ENCODE data around the gene SPEG.

SPEG gene

DNA sequence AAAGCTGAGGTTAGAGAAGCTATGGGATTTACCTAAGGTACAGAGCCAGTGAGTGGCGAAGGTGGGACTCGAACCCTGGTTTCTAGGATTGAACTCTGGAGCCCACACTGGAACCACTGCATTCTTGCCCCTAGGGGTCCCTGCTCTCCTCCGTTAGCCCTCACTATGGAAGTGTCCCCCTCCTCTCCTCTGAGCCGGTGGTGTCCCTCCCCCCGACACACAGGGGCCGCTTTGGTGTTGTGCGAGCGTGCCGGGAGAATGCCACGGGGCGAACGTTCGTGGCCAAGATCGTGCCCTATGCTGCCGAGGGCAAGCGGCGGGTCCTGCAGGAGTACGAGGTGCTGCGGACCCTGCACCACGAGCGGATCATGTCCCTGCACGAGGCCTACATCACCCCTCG is 55.5 kb downstream of the SPEG start:
- TF ChIP-seq CSRNP3 (CRISPR knock-in tag; IDR thresholded peaks at IDR 0.05) (no peak), TSHZ2 (CRISPR knock-in tag; IDR thresholded peaks at IDR 0.05) (no peak), CSDC2 (CRISPR knock-in tag; IDR thresholded peaks at IDR 0.05) (no peak), SNAI2 (CRISPR knock-in tag; IDR thresholded peaks at IDR 0.05) (no peak), ARNTL (CRISPR knock-in tag; IDR thresholded peaks at IDR 0.05; ENCODE audit: borderline replicate concordance, low read depth) (no peak), ZNF565 (CRISPR knock-in tag; conservative IDR thresholded peaks at IDR 0.05; ENCODE audit: low read depth) (no peak), ZNF70 (CRISPR knock-in tag; IDR thresholded peaks at IDR 0.05) (no peak), ZFP3 (CRISPR knock-in tag; IDR thresholded peaks at IDR 0.05) (no peak), PPARA (CRISPR knock-in tag; IDR thresholded peaks at IDR 0.05; ENCODE audit: borderline replicate concordance) (no peak), ISL1 (CRISPR knock-in tag; IDR thresholded peaks at IDR 0.05) (no peak), OSR1 (CRISPR knock-in tag; IDR thresholded peaks at IDR 0.05) (no peak), PATZ1 (CRISPR knock-in tag; IDR thresholded peaks at IDR 0.05; ENCODE audit: borderline replicate concordance) (no peak), ZNF8 (CRISPR knock-in tag; IDR thresholded peaks at IDR 0.05) (no peak), ESRRG (CRISPR knock-in tag; IDR thresholded peaks at IDR 0.05) (no peak), ZC3H10 (CRISPR knock-in tag; IDR thresholded peaks at IDR 0.05) (no peak), ZFP30 (CRISPR knock-in tag; IDR thresholded peaks at IDR 0.05) (no peak), BACH2 (CRISPR knock-in tag; IDR thresholded peaks at IDR 0.05; ENCODE audit: borderline replicate concordance) (no peak), RARB (CRISPR knock-in tag; IDR thresholded peaks at IDR 0.05) (no peak)
- TF ChIP-seq, protein P1, sequence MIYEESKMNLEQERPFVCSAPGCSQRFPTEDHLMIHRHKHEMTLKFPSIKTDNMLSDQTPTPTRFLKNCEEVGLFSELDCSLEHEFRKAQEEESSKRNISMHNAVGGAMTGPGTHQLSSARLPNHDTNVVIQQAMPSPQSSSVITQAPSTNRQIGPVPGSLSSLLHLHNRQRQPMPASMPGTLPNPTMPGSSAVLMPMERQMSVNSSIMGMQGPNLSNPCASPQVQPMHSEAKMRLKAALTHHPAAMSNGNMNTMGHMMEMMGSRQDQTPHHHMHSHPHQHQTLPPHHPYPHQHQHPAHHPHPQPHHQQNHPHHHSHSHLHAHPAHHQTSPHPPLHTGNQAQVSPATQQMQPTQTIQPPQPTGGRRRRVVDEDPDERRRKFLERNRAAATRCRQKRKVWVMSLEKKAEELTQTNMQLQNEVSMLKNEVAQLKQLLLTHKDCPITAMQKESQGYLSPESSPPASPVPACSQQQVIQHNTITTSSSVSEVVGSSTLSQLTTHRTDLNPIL (CRISPR knock-in tag; IDR thresholded peaks at IDR 0.05; ENCODE audit: low read depth) = no peak
- no peak for ATAC-seq

DNA sequence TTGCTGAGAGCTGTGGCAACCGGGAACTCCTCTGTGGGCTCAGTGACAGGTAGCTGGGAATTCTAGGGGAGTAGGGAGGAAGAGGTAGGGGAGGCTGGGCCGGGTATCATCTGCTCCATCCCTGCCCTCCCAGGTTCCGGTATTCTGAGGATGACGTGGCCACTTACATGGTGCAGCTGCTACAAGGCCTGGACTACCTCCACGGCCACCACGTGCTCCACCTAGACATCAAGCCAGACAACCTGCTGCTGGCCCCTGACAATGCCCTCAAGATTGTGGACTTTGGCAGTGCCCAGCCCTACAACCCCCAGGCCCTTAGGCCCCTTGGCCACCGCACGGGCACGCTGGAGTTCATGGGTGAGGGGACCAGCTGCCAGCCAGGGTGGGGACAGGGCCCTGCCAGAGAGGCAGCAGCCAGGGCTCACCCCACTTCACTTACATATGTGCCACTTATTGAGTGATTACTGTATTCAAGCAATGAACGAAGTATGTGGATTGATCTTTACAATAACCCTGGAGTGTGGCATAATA is 56.0 kb downstream of the SPEG start:
- no peak for ATAC-seq
- TF ChIP-seq PATZ1 (CRISPR knock-in tag; IDR thresholded peaks at IDR 0.05; ENCODE audit: borderline replicate concordance) (no peak), SNAI2 (CRISPR knock-in tag; IDR thresholded peaks at IDR 0.05) (no peak), TOX (CRISPR knock-in tag; IDR thresholded peaks at IDR 0.05; ENCODE audit: borderline replicate concordance) (no peak), CSRNP3 (CRISPR knock-in tag; IDR thresholded peaks at IDR 0.05) (no peak)

All from SK-N-SH treated with all-trans-retinoic acid at 6 μM for 48 hours (cell line).